Vagina (tissue), 2 donors: ENCODE data around the gene DLG5.

Experiments used
- CTCF ChIP-seq, 3 experiments: fragments of 450-650 bp in 2 of 3; fragments of 200-600 bp in 1 of 3; sonication (generic) in 1 of 3; IDR thresholded peaks; one replicate each; pipeline ENCODE4 v1.5.1; 2017 to 2019; ENCODE audit warnings: antibody characterized with exemption in 3 of 3, mild to moderate bottlenecking in 2 of 3, moderate library complexity in 2 of 3
- POLR2A ChIP-seq, 2 donors: fragments of 450-650 bp; IDR thresholded peaks; one replicate each; pipeline ENCODE4 v1.6.1; 2017; ENCODE audit warnings: antibody characterized with exemption in 2 of 2, mild to moderate bottlenecking in 2 of 2, moderate library complexity in 2 of 2
- POLR2AphosphoS5 ChIP-seq, 2 donors: sonication (generic); formaldehyde crosslinking; IDR thresholded peaks; one replicate each; pipeline ENCODE4 v1.9.0; 2017; ENCODE audit warnings: antibody characterized with exemption in 2 of 2, mild to moderate bottlenecking in 2 of 2, low read depth in 1 of 2; ENCODE audit not compliant: insufficient read depth in 1 of 2

DNA sequence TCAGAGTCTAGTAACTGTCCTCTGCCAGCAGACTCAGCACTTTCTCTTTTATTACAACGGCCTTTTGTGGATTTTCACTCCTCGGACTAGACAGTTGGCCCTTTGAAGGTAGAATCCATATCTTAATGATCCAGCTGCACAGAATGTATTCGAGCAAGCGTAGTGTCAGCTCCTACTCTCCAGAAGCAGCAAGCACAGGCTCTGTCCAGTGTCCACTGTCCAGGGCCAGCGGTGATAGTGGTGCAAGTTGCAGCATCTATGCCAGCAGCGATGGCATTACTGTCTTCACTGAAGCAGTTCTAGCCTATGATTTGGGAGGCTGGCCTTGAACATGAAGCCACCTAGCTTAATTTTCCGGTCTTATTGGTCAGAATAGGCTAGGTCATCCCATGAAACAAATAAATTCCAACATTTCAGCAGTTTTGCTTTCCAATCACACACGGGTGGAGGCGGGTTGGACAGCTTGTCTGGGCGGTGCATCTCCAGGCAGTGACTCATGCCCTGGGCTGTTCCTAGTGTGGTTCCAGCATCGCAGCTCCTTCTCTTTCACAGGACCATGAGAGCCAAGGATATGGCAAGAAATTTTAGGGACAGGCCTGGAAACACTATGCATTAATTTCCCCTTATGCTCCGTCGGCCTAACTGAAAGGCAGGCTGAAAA lies 180.4 kb downstream of the DLG5 start:
- TF ChIP-seq CTCF (IDR thresholded peaks at IDR 0.05) (no peak), POLR2A (IDR thresholded peaks at IDR 0.05) (no peak), POLR2AphosphoS5 (IDR thresholded peaks at IDR 0.05; ENCODE audit: insufficient read depth in 1 of 2, low read depth in 1 of 2) (no peak)
